GM19351 (cell line): ENCODE results near the gene MTF2.

Experiments
- ATAC-seq: cut with Tn5 transposase; IDR thresholded peaks from one replicate; pipeline ENCODE4 v1.9.1; 2021; ENCODE audit warnings: mild to moderate bottlenecking, moderate library complexity; ENCODE audit not compliant: unreplicated experiment

The MTF2 gene

GRCh38 chr1:93081716-93082115, 2.6 kb downstream of the MTF2 start:
- ATAC-seq, result no peak

GRCh38 chr1:93082313-93082712, 3.2 kb downstream of the MTF2 start:
- ATAC-seq, result no peak

DNA sequence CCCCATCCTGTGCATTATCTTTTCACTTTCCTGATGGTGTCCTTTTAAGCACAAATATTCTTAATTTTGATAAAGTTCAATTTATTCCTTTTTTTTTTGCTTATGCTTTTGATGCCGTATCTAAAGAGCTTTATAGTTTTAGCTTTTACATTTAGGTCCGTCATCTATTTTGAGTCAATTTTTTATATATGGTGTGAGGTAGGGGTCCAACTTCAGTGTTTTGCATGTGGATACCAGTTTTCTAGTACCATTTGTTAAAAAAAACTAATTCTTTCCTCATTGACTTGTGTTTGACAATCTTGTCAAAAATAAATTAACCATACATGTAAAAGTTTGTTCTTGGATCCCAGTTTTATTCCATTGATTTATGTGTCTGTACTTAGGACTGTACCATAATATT, 4.9 kb downstream of the MTF2 start:
- no peak for ATAC-seq

- ATAC-seq, result no peak
Observed at GRCh38 chr1:93087532-93087931, 8.4 kb downstream of the MTF2 start.

- no peak for ATAC-seq
Observed at GRCh38 chr1:93093332-93094006, 14.4 kb downstream of the MTF2 start.

DNA sequence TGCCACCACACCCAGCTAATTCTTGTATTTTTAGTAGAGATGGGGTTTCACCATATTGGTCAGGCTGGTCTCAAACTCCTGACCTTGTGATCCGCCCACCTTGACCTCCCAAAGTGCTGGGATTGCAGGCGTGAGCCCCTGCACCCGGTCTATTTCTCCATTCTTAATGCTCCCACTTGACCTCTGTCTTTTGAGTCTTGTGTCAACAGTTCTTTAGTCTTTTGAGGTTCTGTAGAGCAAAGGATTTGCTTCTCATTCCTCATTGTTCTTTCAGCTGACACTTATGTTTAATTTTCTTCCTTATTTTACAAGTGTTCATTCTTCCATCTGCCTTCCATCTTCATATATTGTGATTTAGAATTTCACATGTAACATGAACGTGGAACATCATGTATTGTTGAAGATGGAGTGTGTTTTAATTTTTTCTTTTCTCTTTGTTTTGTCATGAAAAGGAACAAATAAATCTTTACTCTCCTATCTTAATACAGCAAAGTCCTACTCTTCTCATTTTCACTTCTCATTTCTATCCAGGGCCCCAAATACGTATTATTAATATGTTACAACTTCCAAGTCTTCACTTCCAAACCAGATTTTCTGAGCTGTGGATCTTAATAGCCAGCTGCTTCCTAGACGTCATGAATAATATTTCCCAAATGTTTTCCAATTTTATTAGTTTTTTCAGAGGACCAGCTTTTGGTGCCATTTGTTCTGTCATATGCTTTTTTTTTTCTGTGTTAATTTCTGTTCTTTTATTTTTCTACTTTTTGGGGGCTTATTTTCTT, 16.9 kb downstream of the MTF2 start:
- no peak for ATAC-seq

- ATAC-seq, result no peak
Observed at GRCh38 chr1:93102142-93102541, 23.1 kb downstream of the MTF2 start.

DNA sequence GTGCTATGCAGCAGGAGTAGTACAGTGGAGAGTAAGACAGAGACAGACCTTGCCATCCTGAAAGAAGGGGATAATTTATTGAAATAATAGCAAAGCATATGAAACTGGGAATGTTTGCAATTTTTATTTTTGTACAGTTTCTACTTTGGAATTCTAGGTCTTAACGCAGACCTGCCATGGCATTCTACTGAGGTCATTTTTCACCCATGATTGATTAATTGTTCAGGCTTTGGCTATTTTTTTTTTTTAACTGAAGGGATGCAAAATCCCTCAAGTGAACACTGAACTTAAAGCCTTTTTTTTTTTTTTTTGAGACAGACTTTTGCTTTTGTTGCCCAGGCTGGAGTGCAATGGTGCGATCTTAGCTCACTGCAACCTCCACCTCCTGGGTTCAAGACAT, 27.1 kb downstream of the MTF2 start:
- no peak for ATAC-seq

GRCh38 chr1:93107395-93107794, 28.3 kb downstream of the MTF2 start:
- ATAC-seq, result no peak

GRCh38 chr1:93108335-93108734, 29.3 kb downstream of the MTF2 start:
- no peak for ATAC-seq

- no peak for ATAC-seq
Observed at GRCh38 chr1:93109578-93109977, 30.5 kb downstream of the MTF2 start.

DNA sequence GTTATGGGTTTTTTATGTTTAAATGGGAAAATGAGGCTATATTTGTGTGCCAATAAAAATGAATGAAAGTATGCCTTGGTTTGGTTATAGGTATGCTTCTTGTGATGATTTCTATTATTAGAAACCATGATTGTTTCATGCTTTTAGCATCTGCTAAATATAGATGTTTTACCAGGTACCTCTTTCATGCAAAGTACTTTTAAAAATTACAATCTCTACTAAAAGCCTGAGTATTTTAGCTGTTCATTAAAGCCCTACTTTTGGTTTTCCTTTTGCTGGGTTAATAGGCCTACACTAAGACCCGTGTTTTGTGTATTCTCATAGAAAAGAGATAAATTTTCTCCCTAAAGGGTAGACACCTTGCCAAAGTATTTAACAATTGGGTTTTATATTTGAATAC, 32.0 kb downstream of the MTF2 start:
- no peak for ATAC-seq

GRCh38 chr1:93111561-93111960, 32.5 kb downstream of the MTF2 start:
- no peak for ATAC-seq

GRCh38 chr1:93113127-93113526, 34.0 kb downstream of the MTF2 start:
- no peak for ATAC-seq

DNA sequence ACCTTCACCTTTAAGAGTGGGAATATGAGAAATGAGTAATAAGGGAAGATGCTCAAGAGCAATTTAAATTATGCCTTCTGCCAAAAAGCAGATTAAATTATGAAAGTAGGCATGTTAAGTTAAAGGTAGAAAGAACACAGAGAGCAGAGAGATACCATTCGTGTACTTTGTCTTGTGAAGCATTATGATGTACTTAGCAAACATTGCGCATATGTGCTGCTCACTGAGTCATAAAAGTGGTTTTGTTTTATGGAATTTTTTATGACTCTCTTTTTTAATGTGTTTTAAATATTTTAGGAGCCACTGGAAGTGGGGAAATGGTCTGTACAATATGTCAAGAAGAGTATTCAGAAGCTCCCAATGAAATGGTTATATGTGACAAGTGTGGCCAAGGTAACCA, 35.3 kb downstream of the MTF2 start:
- no peak for ATAC-seq

- ATAC-seq, result no peak
Observed at GRCh38 chr1:93120614-93121013, 41.5 kb downstream of the MTF2 start.

GRCh38 chr1:93123201-93123783, 44.2 kb downstream of the MTF2 start:
- ATAC-seq, result no peak

DNA sequence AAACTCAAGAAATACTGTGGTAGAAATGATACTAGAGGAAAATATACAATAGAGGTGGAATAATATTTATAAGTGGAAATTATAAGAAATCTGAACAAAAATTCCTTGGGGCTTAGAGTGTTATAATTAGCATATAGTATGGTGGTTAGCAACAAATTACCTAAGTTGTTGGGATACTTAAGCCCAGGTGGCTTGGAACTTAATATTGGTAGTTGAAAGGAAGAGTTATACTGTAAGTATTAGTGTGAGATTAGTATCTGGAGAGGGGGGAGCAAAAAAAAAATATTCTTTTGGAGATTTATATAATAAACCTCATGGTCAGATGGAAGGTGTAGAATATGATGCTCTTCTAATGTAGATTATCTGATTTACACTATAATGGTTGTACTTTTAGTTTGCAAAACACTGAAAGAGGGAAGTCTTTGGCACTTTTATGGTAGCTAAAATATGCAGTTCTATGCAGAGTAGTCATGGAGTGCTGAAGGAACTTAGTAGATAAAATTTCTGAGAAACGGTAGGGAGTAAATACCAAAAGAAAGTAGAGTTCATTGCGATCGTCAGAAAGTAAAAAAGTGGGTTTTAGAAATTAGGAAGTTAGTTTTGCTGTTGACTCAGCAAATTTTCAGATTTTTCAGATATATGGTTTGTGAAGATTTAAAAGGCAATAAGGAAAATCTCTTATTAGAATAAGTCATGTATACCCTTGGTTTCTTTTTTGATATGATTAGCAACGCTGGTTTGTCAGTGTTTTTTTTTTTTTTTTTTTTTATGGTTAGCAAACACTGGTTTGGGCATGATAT, 45.7 kb downstream of the MTF2 start:
- ATAC-seq, result no peak

DNA sequence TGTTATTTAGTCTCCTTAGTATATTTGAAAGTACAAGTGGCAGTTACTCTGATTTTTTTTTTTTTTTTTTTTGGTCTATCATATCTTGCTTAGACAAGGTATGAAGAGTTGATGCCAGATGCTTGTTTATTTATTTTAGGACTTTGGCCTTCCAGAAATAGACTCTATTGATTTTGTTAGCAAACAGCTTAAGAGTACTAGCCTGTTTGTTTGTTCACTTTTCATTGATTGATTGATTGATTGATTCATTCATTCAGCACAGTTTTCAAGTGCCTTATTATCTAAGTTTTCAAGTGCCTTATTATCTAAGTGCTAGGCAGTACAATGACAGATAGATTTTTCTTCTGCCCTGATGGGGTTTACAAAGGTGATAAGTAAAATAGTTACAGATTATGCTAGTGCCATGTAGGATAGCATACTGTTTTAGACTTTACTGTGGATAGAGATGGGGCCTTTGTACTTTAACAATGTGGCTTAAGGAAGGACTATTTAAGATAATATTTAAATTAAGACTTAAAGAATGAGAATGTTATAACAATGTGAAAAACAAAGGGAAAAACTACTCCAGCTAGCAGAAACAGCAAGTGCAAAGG, 50.5 kb downstream of the MTF2 start:
- ATAC-seq, result no peak

DNA sequence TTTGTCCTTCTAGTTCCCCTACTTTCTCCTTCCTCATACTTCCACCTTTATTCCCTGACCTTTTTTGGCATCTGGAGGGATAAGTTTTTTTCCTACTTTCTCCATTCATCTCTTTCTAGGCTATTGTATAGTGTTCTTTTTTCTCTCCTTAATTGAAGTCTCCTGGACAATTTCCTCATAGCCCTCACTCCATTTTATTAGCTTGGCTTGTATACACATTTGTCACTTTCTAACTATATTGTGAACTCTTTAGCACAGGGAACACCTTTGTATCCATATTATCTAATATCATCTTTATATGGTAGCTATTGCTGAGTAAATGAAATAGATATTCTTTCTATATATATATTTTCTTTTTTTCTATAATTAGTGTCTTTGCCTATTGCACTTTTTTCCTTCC, 53.6 kb downstream of the MTF2 start:
- ATAC-seq, result no peak

DNA sequence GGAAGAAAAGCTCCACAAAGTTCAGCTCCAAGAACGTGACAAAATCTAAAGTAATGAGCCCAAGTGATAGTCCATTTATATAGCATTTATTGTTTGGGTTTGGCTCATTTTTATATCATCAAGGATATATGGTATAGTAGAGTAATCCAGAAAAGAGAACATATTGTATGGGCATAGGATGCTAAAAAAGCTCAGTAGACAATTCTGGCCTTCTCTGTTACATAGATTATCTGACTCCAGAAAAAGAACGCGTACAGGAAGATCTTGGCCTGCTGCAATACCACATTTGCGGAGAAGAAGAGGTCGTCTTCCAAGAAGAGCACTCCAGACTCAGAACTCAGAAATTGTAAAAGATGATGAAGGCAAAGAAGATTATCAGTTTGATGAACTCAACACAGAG, 57.4 kb downstream of the MTF2 start:
- ATAC-seq, result no peak
